Activated naive CD8-positive, alpha-beta T cell (primary cell): ENCODE results near the gene TSPAN32.

Source experiments
- H3K27ac Mint-ChIP-seq: one replicate; pipeline ENCODE4 v1.8.0; 2021; ENCODE audit warnings: mixed read lengths
- H3K27me3 Mint-ChIP-seq: one replicate; pipeline ENCODE4 v1.8.0; 2021; ENCODE audit warnings: mixed read lengths
- H3K36me3 Mint-ChIP-seq: one replicate; pipeline ENCODE4 v1.8.0; 2021; ENCODE audit warnings: mixed read lengths
- H3K4me1 Mint-ChIP-seq: one replicate; pipeline ENCODE4 v1.8.0; 2021; ENCODE audit warnings: low read depth, mixed read lengths
- H3K4me3 Mint-ChIP-seq: one replicate; pipeline ENCODE4 v1.8.0; 2021; ENCODE audit warnings: mild to moderate bottlenecking, mixed read lengths
- H3K9me3 Mint-ChIP-seq: one replicate; pipeline ENCODE4 v1.8.0; 2021; ENCODE audit warnings: low read depth, mixed read lengths

Gene TSPAN32, protein sequence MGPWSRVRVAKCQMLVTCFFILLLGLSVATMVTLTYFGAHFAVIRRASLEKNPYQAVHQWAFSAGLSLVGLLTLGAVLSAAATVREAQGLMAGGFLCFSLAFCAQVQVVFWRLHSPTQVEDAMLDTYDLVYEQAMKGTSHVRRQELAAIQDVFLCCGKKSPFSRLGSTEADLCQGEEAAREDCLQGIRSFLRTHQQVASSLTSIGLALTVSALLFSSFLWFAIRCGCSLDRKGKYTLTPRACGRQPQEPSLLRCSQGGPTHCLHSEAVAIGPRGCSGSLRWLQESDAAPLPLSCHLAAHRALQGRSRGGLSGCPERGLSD

DNA sequence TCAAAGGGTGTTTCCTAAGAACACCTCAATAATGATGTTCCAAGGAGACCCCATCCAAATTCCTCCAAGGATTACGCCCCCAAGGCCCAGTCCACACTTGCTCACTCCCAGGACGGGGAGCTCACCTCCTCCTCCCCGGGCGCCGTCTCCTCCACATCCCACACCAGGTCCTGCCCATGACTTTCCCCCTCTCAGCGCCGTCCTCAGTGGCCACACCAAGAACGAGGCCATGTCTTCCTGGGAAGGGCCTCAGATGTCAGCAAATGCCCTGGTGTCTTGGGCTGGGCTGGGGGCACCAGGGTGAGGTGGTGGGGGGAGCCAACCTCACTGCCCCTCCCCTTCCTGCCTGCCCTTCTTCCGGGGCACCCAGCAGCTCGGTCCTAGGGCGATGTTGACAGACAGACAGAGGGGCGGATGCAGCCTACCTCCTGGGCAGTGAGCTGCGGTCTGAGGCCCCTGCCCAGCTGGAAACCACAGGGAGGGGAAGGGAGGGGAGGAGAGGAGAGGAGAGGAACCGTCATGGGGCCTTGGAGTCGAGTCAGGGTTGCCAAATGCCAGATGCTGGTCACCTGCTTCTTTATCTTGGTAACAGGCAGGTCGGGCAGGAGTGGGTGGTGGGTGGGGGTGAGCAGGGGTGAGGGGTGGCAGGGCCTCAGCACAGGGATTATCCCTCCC, at the start of gene TSPAN32, which contains the start of gene C11orf21:
TSS of gene TSPAN32 (plus strand) at position 383 of the 675 bp plus-strand sequence. CDS start at position 520, 137 bp downstream.
TSS of gene C11orf21 (minus strand) at position 288 of the 675 bp plus-strand sequence. CDS start at position 178, 110 bp downstream.
- Mint-ChIP-seq H3K4me1 (peaks cover 64% of the 10 kb centered on the region), H3K9me3 (no peaks in the 10 kb centered on the region), H3K27me3 (no peaks in the 10 kb centered on the region), H3K36me3 (no peaks in the 10 kb centered on the region), H3K4me3 (peak within 1 kb of the TSS; percentile 85), H3K27ac (peak within 1 kb of the TSS; percentile 93)

DNA sequence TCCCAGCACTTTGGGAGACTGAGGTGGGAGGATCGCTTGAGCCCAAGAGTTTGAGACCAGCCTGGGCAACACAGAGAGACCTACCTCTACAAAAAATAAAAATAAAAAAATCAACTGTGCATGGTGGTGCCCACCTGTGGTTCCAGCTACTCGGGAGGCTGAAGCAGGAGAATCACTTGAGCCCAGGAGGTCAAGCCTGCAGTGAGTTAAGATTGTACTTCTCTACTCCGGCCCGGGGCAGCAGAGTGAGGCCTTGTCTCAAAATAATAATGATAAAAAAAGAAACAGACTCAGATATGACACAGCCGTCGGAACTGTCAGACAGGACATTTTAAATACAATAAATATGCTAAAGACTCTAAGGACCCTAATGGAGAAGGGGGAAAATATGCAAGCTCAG, 49.8 kb upstream of the TSPAN32 start:
- H3K27me3 Mint-ChIP-seq: no peaks in the 10 kb centered on the region
- no peaks in the 10 kb centered on the region for H3K4me1 Mint-ChIP-seq
- H3K9me3 Mint-ChIP-seq: peaks cover 3% of the 10 kb centered on the region
- no peak overlapping the region for H3K27ac Mint-ChIP-seq
- H3K36me3 Mint-ChIP-seq: no peaks in the 10 kb centered on the region
- H3K4me3 Mint-ChIP-seq: no peak overlapping the region

DNA sequence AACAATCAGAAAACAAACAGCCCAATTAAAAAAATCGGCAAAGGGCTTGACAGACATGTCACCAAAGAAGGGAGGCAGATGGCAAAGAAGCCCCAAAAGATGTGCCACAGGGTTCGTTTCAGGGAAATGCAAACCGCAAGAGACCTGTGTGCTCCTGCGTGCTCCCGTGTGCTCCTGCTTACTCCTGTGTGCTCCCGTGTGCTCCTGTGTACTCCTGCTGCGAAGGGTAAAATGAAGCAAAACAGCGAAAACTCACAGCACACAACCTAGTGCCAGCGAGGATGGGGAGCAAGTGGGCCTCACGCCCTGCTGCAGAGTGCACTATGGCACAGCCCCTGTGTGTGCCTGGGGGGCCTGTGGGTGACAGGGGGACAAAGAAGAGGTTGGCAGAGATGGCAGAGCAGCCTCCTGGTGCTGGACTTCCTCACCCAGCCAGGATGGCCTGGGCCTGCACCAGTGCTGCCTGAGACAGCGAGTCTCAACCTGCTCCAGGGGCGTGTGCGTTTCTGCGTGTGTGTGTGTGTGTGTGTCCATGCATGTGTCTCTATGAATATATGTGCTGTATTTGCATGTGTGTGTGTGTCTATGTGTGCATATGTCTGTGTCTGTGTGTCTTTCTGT, 45.4 kb upstream of the TSPAN32 start:
- H3K4me3 Mint-ChIP-seq: no peak overlapping the region
- peaks cover 3% of the 10 kb centered on the region for H3K9me3 Mint-ChIP-seq
- H3K4me1 Mint-ChIP-seq: no peaks in the 10 kb centered on the region
- no peaks in the 10 kb centered on the region for H3K27me3 Mint-ChIP-seq
- H3K27ac Mint-ChIP-seq: no peak overlapping the region
- H3K36me3 Mint-ChIP-seq: no peaks in the 10 kb centered on the region

DNA sequence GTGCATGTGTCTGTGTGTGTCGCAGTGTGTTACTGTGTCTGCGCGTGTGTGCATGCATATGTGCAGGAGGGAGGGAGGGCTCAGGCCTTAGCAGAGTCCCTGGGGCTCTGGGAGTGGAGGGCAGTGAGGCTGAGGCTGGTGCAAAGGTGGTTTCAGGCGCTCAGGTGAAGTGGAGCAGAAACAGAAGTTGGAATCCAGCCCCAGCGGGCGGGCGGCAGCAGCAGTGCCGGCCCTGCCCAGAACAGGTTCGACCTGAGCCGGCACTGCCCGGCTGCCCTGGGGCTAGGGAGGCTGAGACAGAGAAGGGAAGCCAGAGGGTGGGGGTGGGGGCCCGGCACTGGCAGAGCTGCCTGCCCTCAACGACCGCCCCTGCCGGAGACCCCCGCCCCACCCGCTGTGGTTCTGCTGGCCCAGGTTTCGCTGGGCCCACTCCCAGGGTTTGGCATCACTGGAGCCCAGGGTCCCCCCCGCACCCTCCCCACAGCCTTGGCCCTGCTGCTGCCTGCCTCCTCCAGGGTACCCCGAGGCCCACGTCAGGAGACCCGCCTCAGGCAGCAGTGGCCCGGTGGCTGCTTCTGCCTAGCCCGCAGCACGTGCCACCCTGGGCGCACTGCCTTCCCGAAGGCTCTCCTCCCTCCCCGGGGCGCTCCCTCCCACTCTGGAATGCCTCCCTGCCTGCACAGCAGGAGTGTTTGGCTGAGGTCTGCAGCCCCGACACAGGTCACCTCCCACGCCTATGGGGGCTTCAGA, 44.7 kb upstream of the TSPAN32 start:
- H3K9me3 Mint-ChIP-seq: peaks cover 3% of the 10 kb centered on the region
- H3K27me3 Mint-ChIP-seq: no peaks in the 10 kb centered on the region
- H3K36me3 Mint-ChIP-seq: no peaks in the 10 kb centered on the region
- H3K4me1 Mint-ChIP-seq: no peaks in the 10 kb centered on the region
- no peak overlapping the region for H3K4me3 Mint-ChIP-seq
- H3K27ac Mint-ChIP-seq: no peak overlapping the region

DNA sequence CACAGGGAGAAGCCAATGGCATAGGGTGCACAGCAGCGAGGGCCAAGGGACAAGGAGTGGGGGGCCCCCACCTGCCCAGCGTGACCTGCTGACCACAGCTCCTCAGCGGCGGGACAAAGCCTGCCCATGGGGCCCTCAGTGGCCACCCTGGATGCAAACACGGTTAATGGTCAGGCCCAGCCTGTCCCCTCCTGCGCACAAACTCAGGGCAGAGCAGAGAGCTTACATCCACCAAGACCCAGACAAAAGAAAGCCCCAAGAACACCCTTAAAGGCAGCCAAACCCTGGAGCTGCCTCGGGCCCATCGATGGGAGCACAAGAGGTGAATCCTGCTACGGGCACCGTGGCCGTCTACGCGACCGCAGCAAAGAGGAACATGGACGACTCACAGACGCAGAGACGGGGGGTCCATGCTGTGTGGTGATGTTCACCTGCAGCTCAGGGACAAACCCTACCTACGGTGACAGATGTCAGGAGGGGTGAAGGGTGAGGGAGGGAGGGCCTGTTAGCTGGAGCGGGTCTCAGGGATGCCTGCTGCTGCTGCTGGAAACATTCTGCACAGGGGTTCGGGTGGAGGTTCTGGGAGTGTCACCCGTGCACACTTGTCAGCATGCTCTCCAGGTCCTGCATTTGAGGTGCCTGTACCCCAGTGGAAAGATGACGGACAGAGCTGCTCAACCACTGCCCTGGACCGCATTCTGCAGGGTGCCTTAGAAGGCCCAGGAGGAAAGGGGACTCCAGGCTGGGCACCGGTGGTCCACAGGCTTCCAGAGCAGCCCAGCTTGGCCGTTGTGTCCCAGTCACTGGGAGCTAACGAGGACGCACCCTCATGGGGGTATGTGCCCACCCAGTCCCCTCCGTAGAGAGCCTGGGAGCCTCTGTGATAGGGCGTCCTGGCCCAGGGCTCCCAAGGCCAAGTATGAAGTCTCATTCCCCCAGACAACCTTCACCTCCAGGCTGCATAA, 43.0 kb upstream of the TSPAN32 start:
- no peaks in the 10 kb centered on the region for H3K4me1 Mint-ChIP-seq
- no peak overlapping the region for H3K27ac Mint-ChIP-seq
- H3K27me3 Mint-ChIP-seq: no peaks in the 10 kb centered on the region
- peaks cover 3% of the 10 kb centered on the region for H3K9me3 Mint-ChIP-seq
- H3K4me3 Mint-ChIP-seq: no peak overlapping the region
- no peaks in the 10 kb centered on the region for H3K36me3 Mint-ChIP-seq

DNA sequence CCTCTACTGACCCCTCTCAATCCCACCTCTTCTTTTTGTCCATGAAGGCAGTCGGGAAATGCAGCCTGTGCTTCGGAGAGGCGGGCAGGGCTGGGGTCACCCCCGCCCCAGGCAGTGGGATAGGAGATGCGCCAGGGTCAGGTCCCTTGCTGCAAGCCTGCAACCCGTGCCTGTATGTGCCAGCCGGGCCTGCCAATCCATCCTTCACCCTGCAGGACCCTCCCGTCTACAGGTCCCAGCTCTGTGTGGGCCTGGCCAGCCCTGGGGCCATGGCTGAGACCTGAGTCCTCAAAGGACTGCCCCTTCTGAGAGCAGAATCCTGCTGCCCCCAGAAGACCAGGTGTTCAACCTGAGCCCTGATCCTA, 42.4 kb upstream of the TSPAN32 start:
- Mint-ChIP-seq H3K27me3 (no peaks in the 10 kb centered on the region), H3K36me3 (no peaks in the 10 kb centered on the region), H3K27ac (no peak overlapping the region), H3K9me3 (no peaks in the 10 kb centered on the region), H3K4me1 (no peaks in the 10 kb centered on the region), H3K4me3 (no peak overlapping the region)

DNA sequence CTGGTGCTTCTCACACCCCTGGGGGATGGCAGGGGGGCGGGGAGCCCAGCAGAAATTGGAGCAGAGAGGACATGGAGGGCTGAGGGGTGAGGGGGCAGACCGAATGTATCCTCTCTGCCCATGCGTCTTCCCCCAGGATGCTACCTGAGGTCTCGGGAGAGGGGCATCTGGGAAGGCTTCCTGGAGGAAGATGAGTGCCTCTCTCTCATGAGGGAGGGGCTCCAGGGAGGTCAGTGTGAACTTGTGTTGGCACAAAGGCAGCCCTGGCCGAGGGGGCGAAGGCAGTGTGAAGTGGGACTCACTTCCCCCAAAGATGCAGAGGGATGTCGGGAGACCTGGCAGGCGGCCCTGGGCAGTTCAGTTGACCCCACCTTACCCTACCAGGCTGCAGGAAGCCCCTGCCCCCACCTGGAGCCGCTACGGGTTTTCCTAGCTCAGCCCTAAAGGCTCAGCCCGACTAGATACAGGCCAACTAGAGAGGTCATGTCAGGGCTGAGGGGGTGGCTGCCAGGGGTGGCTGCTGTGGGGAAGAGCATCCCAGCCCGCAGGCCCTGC, 41.8 kb upstream of the TSPAN32 start:
- Mint-ChIP-seq H3K9me3 (no peaks in the 10 kb centered on the region), H3K4me3 (no peak overlapping the region), H3K36me3 (no peaks in the 10 kb centered on the region), H3K27ac (no peak overlapping the region), H3K27me3 (no peaks in the 10 kb centered on the region), H3K4me1 (no peaks in the 10 kb centered on the region)

DNA sequence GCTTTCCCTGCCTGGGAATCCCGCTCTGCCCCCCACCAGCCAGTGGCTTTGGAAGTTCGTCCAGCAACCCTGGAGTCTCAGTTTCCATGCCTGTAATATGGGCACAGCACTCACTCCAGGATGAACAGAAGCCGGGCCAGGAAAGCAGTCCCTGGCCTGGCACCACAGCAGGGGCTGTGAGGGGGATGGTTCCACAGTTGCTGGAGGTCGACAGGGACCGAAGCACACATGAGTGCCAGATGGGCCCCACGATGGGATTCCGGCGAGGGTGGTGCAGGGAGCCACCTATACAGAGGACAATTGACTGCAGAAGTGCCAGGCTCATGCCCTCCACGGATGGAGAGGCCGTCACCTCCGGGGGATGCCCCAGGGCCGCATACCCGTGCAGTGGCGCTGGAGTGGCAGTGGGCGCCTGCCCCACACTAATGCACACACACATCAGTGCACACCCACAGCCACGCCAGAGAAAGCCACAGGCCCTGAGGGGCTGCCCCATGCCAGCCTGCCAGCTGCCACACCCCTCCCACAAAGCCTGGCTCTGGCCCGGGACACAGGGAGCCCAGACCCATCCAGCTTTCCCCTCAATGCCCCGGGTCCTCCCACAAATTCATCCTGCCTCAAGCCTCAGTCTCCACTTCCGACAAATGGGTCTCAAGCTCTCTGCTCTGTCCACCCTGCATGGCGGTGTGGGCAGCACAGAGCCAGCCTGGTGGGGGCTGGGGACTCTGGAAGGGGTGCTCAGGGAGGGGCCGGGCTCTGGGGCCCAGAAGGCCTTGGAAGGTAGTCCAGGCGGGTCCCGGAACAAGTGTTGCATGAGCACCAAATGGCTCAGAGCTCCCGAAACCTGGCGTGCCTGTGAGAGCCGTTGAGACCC, 41.1 kb upstream of the TSPAN32 start:
- Mint-ChIP-seq H3K27me3 (no peaks in the 10 kb centered on the region), H3K36me3 (no peaks in the 10 kb centered on the region), H3K4me3 (no peak overlapping the region), H3K4me1 (peaks cover 6% of the 10 kb centered on the region), H3K27ac (no peak overlapping the region), H3K9me3 (no peaks in the 10 kb centered on the region)

DNA sequence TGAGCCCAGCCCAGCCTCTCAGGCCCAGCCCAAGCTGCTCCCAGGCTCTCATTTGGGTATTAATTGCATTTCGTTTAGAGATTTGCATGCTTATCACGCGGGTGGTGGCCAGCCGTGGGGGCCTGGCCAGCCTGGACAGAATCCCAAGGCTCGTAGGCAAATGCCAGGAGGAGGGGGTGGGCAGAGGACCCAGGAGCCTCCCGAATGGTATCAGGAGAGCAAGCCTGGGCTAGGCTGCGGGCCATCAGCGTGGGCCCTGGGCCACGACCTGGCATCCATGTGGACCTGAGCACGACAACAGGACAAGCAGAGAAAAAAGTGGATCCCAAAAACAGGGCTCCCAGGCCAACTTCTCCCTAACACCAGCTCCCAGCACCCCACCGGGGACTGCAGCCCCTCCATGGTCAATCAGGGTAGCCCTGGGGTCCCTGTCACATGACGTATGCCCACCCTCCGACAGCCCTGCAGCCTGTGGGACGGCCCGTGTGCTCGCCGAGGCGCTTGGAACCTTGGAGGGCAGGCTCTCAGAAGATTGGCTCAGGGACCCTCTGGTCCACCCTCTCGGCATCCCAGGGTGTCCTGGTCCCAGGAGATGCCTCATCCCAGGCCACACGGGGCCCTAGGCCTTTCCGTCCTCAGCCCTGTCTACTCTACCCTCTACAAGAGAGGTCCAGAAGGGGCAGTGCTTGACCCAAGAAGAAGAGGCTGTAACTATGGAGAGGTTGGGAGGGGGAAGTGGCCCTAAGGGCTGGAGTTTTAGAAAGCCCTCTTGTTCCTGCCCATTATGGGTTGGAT, 40.2 kb upstream of the TSPAN32 start:
- Mint-ChIP-seq H3K27me3 (no peaks in the 10 kb centered on the region), H3K36me3 (peaks cover 2% of the 10 kb centered on the region), H3K9me3 (no peaks in the 10 kb centered on the region), H3K4me1 (peaks cover 15% of the 10 kb centered on the region), H3K4me3 (no peak overlapping the region), H3K27ac (no peak overlapping the region)

DNA sequence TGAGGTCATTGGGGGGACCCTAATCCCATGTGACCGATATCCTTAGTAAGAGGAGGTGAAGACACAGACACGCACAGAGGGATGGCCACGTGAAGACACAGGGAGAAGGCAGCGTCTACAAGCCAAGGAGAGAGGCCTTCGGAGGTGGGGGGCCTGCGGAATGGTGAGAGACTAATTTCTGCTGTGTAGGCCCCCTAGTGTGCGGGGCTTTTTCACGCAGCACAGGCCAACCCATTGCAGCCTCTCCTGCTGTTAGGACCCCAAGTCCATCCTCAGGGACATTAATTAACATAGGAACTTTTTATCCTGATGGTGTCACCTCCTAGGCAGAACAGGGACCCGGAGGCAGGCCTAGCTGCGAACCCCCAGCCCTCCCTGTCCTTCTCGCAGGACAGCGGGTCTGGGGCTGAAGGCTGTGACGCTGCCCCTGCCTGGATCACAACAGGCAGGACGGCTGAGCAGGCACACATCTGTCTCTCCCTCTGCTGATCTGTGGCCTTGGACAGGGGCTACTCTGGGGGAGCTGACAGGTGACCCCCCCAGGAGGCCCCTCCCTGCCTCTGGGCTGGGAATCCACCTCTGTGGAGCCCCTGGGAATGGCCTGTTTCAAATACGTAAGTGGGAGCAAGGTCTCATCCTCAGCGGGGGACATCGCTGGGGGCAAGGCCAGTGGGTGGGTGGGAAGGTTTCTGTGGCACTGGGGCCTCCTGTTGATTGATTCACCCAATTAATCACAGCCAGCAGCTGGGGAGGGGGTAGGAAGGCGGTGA, 39.3 kb upstream of the TSPAN32 start:
- H3K36me3 Mint-ChIP-seq: peaks cover 2% of the 10 kb centered on the region
- no peak overlapping the region for H3K4me3 Mint-ChIP-seq
- no peak overlapping the region for H3K27ac Mint-ChIP-seq
- no peaks in the 10 kb centered on the region for H3K27me3 Mint-ChIP-seq
- no peaks in the 10 kb centered on the region for H3K9me3 Mint-ChIP-seq
- peaks cover 16% of the 10 kb centered on the region for H3K4me1 Mint-ChIP-seq

DNA sequence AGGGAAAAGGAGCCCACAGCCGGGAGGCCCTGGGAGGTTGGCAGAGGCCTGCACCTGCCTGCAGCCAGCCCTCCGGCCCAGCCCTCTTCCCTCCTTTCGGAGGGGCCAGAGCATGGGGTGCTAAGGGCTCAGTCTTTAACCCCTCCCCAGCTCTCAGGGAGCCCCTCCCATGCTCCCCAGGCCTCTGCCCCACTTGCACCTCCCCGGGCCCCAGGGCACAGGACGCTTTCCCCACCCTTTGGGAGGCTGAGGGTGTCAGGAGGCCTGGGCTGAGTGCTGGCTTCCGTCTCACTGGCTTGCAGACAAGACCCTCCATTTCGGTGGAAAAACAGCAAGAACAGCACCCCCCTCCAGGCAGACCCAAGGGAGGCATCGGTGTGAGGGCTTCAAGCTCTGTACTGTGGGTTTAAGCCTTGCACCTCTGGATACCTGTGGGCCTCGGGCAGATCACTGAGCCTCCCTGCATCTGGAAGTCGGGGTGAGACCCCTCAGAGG, 38.7 kb upstream of the TSPAN32 start:
- Mint-ChIP-seq H3K9me3 (no peaks in the 10 kb centered on the region), H3K27ac (no peak overlapping the region), H3K27me3 (no peaks in the 10 kb centered on the region), H3K4me1 (peaks cover 18% of the 10 kb centered on the region), H3K36me3 (peaks cover 2% of the 10 kb centered on the region), H3K4me3 (no peak overlapping the region)
